Smooth muscle cell of bladder (primary cell): Measurements from ENCODE around the gene DHFR. TPM values are rescaled to one million over a fixed set of nuclear protein-coding genes. Genes with fewer than 3 reads are reported as not detected.

Source experiments
- total RNA-seq: library from RNA; depleted of rRNA; stranded (reverse); fragments of >200 nt; gene quantifications from 2 replicates; pipeline ENCODE4 v1.2.3, GENCODE V29; 2014

Gene DHFR
- 5.7 and 6.5 TPM in 2 replicates for total RNA-seq

GRCh38 chr5:80654391-80655230, at the start of gene DHFR, which contains the start of gene MSH3:
Gene DHFR, minus strand, starts transcription at chr5:80654983. Its CDS starts 494 bp downstream, at chr5:80654489.
Gene MSH3, plus strand, starts transcription at chr5:80654652. Its CDS starts 76 bp downstream, at chr5:80654728.

Other genes starting within 250 kb of the DHFR start
- gene ZFYVE16, start 246.9 kb downstream of the DHFR start, total RNA-seq: 26.3 and 26.5 TPM in 2 replicates
- gene FAM151B, start 166.9 kb downstream of the DHFR start, total RNA-seq: 7.9 and 8.0 TPM in 2 replicates
- gene ANKRD34B, start 84.7 kb downstream of the DHFR start, total RNA-seq: under 0.01 TPM in 1 of 2 replicates, not detected in the other
- 13.1 and 14.1 TPM in 2 replicates for gene MSH3, start 331 bp downstream of the DHFR start, total RNA-seq